ENCODE measurements around the gene UBP1.
"Not testable (repeated sequence)": the region's sequence is repeated elsewhere in the genome, so short reads cannot be mapped to it uniquely, and the experiment has no call there.

Gene UBP1

DNA sequence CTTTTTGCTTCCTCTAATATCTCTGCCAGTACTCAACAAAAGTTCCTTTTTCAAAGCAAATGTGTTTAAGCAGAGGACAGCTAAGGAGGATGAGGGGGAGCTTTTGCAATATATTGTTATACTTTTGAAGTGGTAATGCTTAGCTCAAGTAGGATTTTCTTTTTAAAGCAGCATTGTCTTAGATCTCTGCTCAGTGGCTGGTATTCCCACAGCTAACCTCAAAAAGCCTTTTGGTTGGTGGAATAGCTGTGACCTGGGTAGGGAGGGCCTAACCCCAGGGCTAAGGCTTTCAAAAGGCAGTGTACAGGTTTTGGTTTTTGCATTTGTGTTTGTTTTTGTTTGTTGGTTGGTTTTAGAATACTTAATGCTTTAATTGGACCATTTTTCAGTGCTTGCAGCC lies 76.1 kb downstream of the UBP1 start:
- no peaks in the 10 kb centered on the region for H3K27me3 ChIP-seq (ENCODE audit: low read depth)
- peak; percentile 18 to 24 for DNase-seq (ENCODE audit: low spot score in 2 of 2)
- H3K4me1 ChIP-seq: peaks cover 14% of the 10 kb centered on the region
- H3K4me3 ChIP-seq: no peak overlapping the region
- H3K36me3 ChIP-seq (replicated peaks): no peaks in the 10 kb centered on the region; the same call in 1 of the 2 replicates
- no peaks in the 10 kb centered on the region for H3K9me3 ChIP-seq
- in situ Hi-C loops (cut with MboI; ENCODE audit: low sequenced_read_pairs): loop anchor here (25.0 kb wide), 1 partner anchor 402 kb away; the partner anchor contains the start of gene CCR4

- no peaks in the 10 kb centered on the region for H3K27me3 ChIP-seq (ENCODE audit: low read depth)
- H3K4me3 ChIP-seq: no peak overlapping the region
- H3K4me1 ChIP-seq: peaks cover 14% of the 10 kb centered on the region
- H3K9me3 ChIP-seq: no peaks in the 10 kb centered on the region
- H3K36me3 ChIP-seq (replicated peaks): no peaks in the 10 kb centered on the region; the same call in 1 of the 2 replicates
- in situ Hi-C loops (cut with MboI; ENCODE audit: low sequenced_read_pairs): loop anchor here (25.0 kb wide), 1 partner anchor 401 kb away; the partner anchor contains the start of gene CCR4
- DNase-seq (ENCODE audit: low spot score in 2 of 2): no peak
These were observed 76.9 kb downstream of the UBP1 start for GRCh38 chr3:33363113-33363800.

DNA sequence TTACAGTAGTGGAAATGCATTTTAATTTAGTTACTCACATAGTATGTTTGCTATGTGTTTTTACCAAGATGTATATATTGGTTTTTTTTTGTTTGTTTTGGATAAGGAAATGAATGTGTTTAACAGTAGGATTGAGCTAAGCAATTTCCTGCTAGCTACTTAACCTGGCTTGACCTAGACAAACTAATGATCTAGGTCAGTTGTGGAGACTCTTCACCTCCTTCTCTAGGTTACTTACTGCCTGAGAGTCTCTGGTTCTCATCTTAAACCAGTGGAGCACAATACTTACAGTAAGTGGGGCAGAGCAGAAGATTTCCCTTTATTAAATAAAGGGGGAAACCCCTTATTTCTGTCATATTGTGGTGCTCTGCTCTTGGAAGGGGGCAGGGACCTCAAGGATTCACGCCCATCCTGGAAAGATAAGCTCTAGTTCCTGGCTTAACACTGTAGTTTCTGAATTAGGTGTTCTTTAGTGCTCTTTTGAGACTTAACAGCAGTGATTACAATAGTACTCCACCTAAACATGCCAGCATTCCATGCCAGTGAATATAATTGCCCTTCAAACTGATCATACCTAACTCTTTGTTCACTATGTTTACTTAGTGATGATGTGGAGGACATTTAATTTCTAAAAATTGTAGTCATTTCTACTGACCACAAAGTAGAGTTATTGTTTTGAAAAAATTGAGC lies 79.9 kb downstream of the UBP1 start:
- no peak for DNase-seq (ENCODE audit: low spot score in 2 of 2)
- no peaks in the 10 kb centered on the region for H3K27me3 ChIP-seq (ENCODE audit: low read depth)
- H3K9me3 ChIP-seq: no peaks in the 10 kb centered on the region
- H3K36me3 ChIP-seq (replicated peaks): no peaks in the 10 kb centered on the region; the same call in 1 of the 2 replicates
- in situ Hi-C loops (cut with MboI; ENCODE audit: low sequenced_read_pairs): loop anchor here (25.0 kb wide), 1 partner anchor 398 kb away; the partner anchor contains the start of gene CCR4
- H3K4me3 ChIP-seq: no peak overlapping the region
- H3K4me1 ChIP-seq: peaks cover 14% of the 10 kb centered on the region

DNA sequence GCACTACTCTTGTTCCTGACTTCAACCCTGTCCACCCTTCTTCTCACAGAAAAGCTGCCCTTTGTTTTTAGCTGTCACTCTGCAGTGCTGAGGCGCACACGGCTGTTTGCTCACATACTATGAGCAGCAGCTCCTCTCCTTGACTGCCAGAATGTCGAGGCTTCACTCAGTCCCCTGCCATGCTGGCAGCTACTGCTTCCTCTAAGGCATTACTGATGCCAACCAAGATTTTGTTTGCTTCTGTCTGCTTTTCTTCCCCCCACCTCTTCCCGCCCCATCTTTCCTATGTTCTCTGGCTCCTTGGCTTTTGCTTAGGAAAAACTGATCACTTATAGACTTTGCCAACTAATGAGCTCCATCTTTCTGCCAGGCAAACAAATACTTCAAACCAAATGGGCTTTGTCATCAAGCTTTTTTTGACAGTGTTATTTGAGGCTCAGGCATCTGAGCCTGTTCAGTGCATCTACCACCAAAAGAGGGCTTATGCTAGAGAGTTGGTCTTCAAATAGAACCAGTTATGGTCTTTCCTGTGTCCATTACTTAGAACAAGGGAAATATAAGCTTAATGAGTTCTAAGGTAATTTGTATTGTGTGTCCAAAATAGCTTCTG lies 81.9 kb downstream of the UBP1 start:
- Histone ChIP-seq H3K4me3 (no peak overlapping the region), H3K27me3 (ENCODE audit: low read depth) (no peaks in the 10 kb centered on the region), H3K9me3 (no peaks in the 10 kb centered on the region), H3K36me3 (replicated peaks) (no peaks in the 10 kb centered on the region), H3K4me1 (peaks cover under 1% of the 10 kb centered on the region)
- no peak for DNase-seq (ENCODE audit: low spot score in 2 of 2)
- in situ Hi-C loops (cut with MboI; ENCODE audit: low sequenced_read_pairs): loop anchor here (25.0 kb wide), 1 partner anchor 396 kb away; the partner anchor contains the start of gene CCR4

- DNase-seq (ENCODE audit: low spot score in 2 of 2): no peak
- Histone ChIP-seq H3K4me3 (no peak overlapping the region), H3K9me3 (no peaks in the 10 kb centered on the region), H3K27me3 (ENCODE audit: low read depth) (no peaks in the 10 kb centered on the region), H3K4me1 (no peaks in the 10 kb centered on the region; the same call in 1 of the 2 replicates), H3K36me3 (replicated peaks) (no peaks in the 10 kb centered on the region)
- in situ Hi-C loops (cut with MboI; ENCODE audit: low sequenced_read_pairs): loop anchor here (25.0 kb wide), 1 partner anchor 393 kb away; the partner anchor contains the start of gene CCR4
These were observed 84.6 kb downstream of the UBP1 start for GRCh38 chr3:33355611-33356010.

DNA sequence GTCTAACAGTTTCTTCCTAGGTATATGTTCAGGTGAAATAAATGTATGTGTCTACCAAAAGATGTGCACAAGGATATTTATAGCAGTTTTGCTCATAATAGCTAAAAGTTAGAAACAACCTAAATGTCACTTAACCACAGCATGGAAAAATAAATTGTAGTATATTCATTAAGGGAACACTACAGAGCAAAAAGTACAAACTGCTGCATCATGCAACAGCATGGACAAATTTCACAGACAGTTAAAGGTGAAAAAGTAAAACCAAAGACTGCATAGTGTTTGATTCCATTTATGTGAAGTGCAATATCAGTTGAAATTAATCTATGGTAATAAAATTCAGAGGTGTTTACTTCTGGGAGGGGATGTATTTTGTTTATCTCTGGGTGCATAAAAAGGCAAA lies 100.4 kb downstream of the UBP1 start:
- Histone ChIP-seq H3K4me3 (no peak overlapping the region), H3K9me3 (no peaks in the 10 kb centered on the region; the same call in 1 of the 2 replicates), H3K4me1 (no peaks in the 10 kb centered on the region), H3K36me3 (replicated peaks) (no peaks in the 10 kb centered on the region), H3K27me3 (ENCODE audit: low read depth) (no peaks in the 10 kb centered on the region)
- in situ Hi-C loops (cut with MboI; ENCODE audit: low sequenced_read_pairs): no loop called here
- DNase-seq (ENCODE audit: low spot score in 2 of 2): no peak

DNA sequence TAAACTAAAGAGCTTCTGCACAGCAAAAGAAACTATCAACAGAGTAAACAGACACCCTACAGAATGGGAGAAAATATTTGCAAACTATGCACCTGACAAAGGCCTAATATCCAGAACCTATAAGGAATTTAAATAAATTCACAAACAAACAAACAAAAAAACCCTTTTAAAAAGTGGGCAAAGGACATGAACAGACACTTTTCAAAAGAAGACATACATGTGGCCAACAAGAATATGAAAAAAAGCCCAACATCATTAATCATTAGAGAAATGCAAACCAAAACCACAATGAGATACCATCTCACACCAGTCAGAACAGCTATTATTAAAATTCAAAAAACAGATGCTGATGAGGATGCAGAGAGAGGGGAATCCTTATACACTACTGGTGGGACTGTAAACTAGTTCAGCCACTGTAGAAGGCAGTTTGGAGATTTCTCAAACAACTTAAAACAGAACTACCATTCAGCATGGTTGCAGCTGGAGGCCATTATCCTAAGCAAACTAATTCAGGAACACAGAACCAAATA lies 101.2 kb downstream of the UBP1 start:
- H3K4me3 ChIP-seq; H3K4me1 ChIP-seq; H3K27me3 ChIP-seq (ENCODE audit: low read depth); DNase-seq (ENCODE audit: low spot score in 2 of 2); H3K36me3 ChIP-seq (replicated peaks); H3K9me3 ChIP-seq; in situ Hi-C loops (cut with MboI; ENCODE audit: low sequenced_read_pairs): not testable (repeated sequence)
